Tongue (tissue), 2 donors: ENCODE results near the gene ATP2B3. TPM values are rescaled to one million over a fixed set of nuclear protein-coding genes. Genes with fewer than 3 reads are reported as not detected.

Source experiments
- DNase-seq: peaks from one replicate; pipeline ENCODE4 v3.0.0-alpha.2; 2015
- total RNA-seq: library from RNA; depleted of rRNA; stranded (reverse); fragments of >200 nt; gene quantifications from one replicate; pipeline ENCODE4 v1.2.3, GENCODE V29; 2014

The ATP2B3 gene
- total RNA-seq, 1 donor from 2014 or later, result 0.41 TPM

GRCh38 chrX:153620576-153620975, 103.1 kb downstream of the ATP2B3 start:
- no peak for DNase-seq

- DNase-seq, result no peak
These were observed 104.6 kb downstream of the ATP2B3 start for GRCh38 chrX:153621949-153622598.

- DNase-seq, result no peak
These were observed 105.3 kb downstream of the ATP2B3 start for GRCh38 chrX:153622661-153623309.

GRCh38 chrX:153623310-153624029, 106.0 kb downstream of the ATP2B3 start:
- no peak for DNase-seq

- no peak for DNase-seq
These were observed 107.0 kb downstream of the ATP2B3 start for GRCh38 chrX:153624196-153625091.

- DNase-seq, result no peak
These were observed 108.0 kb downstream of the ATP2B3 start for GRCh38 chrX:153625271-153626024.

- no peak for DNase-seq
These were observed 108.7 kb downstream of the ATP2B3 start for GRCh38 chrX:153626025-153626633.

- no peak for DNase-seq
These were observed 109.6 kb downstream of the ATP2B3 start for GRCh38 chrX:153626863-153627674.

- DNase-seq, result no peak
These were observed 110.3 kb downstream of the ATP2B3 start for GRCh38 chrX:153627675-153628111.

GRCh38 chrX:153628129-153628528, 110.7 kb downstream of the ATP2B3 start:
- DNase-seq, result no peak

- DNase-seq, result no peak
These were observed 111.2 kb downstream of the ATP2B3 start for GRCh38 chrX:153628665-153629064.

GRCh38 chrX:153631346-153631745, 113.9 kb downstream of the ATP2B3 start:
- DNase-seq, result no peak

- DNase-seq, result no peak
These were observed 114.6 kb downstream of the ATP2B3 start for GRCh38 chrX:153631907-153632594.

Other genes starting within 250 kb of the ATP2B3 start
- gene PNMA6F, start 195.9 kb upstream of the ATP2B3 start, total RNA-seq, result not detected
- 10.6 TPM for gene ZNF275, start 183.5 kb upstream of the ATP2B3 start, total RNA-seq
- not detected for gene PNMA6E, start 116.3 kb upstream of the ATP2B3 start, total RNA-seq
- gene ZFP92, start 106.2 kb upstream of the ATP2B3 start, total RNA-seq, result 1.4 TPM
- 2.2 TPM for gene TREX2, start 71.6 kb upstream of the ATP2B3 start, total RNA-seq
- gene HAUS7, start 47.1 kb upstream of the ATP2B3 start, total RNA-seq, result 20.7 TPM
- 62.2 TPM for gene BGN, start 22.7 kb upstream of the ATP2B3 start, total RNA-seq
- gene CCNQ, start 81.5 kb downstream of the ATP2B3 start, total RNA-seq, result 11.1 TPM
- not detected for gene DUSP9, start 129.6 kb downstream of the ATP2B3 start, total RNA-seq
- gene PNCK, start 156.2 kb downstream of the ATP2B3 start, total RNA-seq, result 0.92 TPM
- 26.9 TPM for gene SLC6A8, start 170.3 kb downstream of the ATP2B3 start, total RNA-seq
- gene BCAP31, start 206.7 kb downstream of the ATP2B3 start, total RNA-seq, result 84.2 TPM
- gene ABCD1, start 207.2 kb downstream of the ATP2B3 start, total RNA-seq, result 12.0 TPM
- gene PLXNB3, start 246.6 kb downstream of the ATP2B3 start, total RNA-seq, result 6.8 TPM